Stimulated activated naive CD8-positive, alpha-beta T cell treated with anti-CD3 and anti-CD28 coated beads, Interleukin-15, amount 100 ng/mL, for 72 hours (primary cell): Measurements from ENCODE around the gene CBX1.
"Not testable (repeated sequence)": the region's sequence is repeated elsewhere in the genome, so short reads cannot be mapped to it uniquely, and the experiment has no call there.

ENCODE experiments used
- ATAC-seq: fragments of 150-1000 bp; cut with Tn5 transposase; 2 replicates; pipeline ENCODE4 v1.10.0; 2021; ENCODE audit warnings: mild to moderate bottlenecking, moderate library complexity
- DNase-seq, 2 donors: peaks; one replicate each; pipeline ENCODE4 v3.0.0; 2021 to 2022
- H3K27ac Mint-ChIP-seq, 2 donors: one replicate each; pipeline ENCODE4 v1.8.0; 2022; ENCODE audit warnings: mild to moderate bottlenecking in 2 of 2, mixed read lengths in 2 of 2, moderate library complexity in 2 of 2
- H3K27me3 Mint-ChIP-seq: one replicate; pipeline ENCODE4 v1.8.0; 2022; ENCODE audit warnings: mixed read lengths
- H3K4me1 Mint-ChIP-seq: one replicate; pipeline ENCODE4 v1.8.0; 2022; ENCODE audit warnings: mild to moderate bottlenecking, mixed read lengths
- H3K4me3 Mint-ChIP-seq, 2 donors: one replicate each; pipeline ENCODE4 v1.8.0; 2022; ENCODE audit warnings: mild to moderate bottlenecking in 2 of 2, mixed read lengths in 2 of 2, moderate library complexity in 1 of 2
- H3K9me3 Mint-ChIP-seq, 2 donors: one replicate each; pipeline ENCODE4 v1.8.0; 2022; ENCODE audit warnings: mixed read lengths in 2 of 2

CBX1 gene

GRCh38 chr17:48036693-48037035 is 64.6 kb downstream of the CBX1 start:
- H3K9me3 Mint-ChIP-seq: no peaks in the 10 kb centered on the region
- no peak overlapping the region for H3K27ac Mint-ChIP-seq

GRCh38 chr17:48034734-48035133 is 66.5 kb downstream of the CBX1 start:
- DNase-seq, H3K4me3 Mint-ChIP-seq, ATAC-seq, H3K9me3 Mint-ChIP-seq, H3K27ac Mint-ChIP-seq: not testable (repeated sequence)
- H3K4me1 Mint-ChIP-seq: peaks cover 16% of the 10 kb centered on the region
- H3K27me3 Mint-ChIP-seq: peaks cover 80% of the 10 kb centered on the region

More at GRCh38 chr17:48036693-48037035, 64.6 kb downstream of the CBX1 start:
- H3K27me3 Mint-ChIP-seq: peaks cover 62% of the 10 kb centered on the region
- H3K4me1 Mint-ChIP-seq: peaks cover 18% of the 10 kb centered on the region
- peak overlapping the region; percentile 83 to 86 for H3K4me3 Mint-ChIP-seq
- no peak for ATAC-seq
- no peak for DNase-seq

GRCh38 chr17:48031966-48032365 is 69.3 kb downstream of the CBX1 start:
- no peak overlapping the region for H3K4me3 Mint-ChIP-seq
- DNase-seq (no peak), ATAC-seq (no peak)
- peaks cover 9% of the 10 kb centered on the region for H3K4me1 Mint-ChIP-seq
- H3K27me3 Mint-ChIP-seq: peaks cover 74% of the 10 kb centered on the region
- no peak overlapping the region for H3K27ac Mint-ChIP-seq
- H3K9me3 Mint-ChIP-seq: no peaks in the 10 kb centered on the region

GRCh38 chr17:48030531-48030930 is 70.7 kb downstream of the CBX1 start:
- DNase-seq: no peak
- H3K27ac Mint-ChIP-seq: no peak overlapping the region
- no peak overlapping the region for H3K4me3 Mint-ChIP-seq
- ATAC-seq: no peak
- peaks cover 18% of the 10 kb centered on the region for H3K4me1 Mint-ChIP-seq
- peaks cover 73% of the 10 kb centered on the region for H3K27me3 Mint-ChIP-seq
- no peaks in the 10 kb centered on the region for H3K9me3 Mint-ChIP-seq

GRCh38 chr17:48028736-48029135 is 72.5 kb downstream of the CBX1 start:
- no peak for ATAC-seq
- H3K4me1 Mint-ChIP-seq: peaks cover 34% of the 10 kb centered on the region
- H3K27ac Mint-ChIP-seq: no peak overlapping the region
- peaks cover 78% of the 10 kb centered on the region for H3K27me3 Mint-ChIP-seq
- no peak overlapping the region for H3K4me3 Mint-ChIP-seq
- H3K9me3 Mint-ChIP-seq: no peaks in the 10 kb centered on the region
- no peak for DNase-seq

- Mint-ChIP-seq H3K27me3 (peaks cover 78% of the 10 kb centered on the region), H3K4me3 (no peak overlapping the region)
- no peak for ATAC-seq
These were observed 73.8 kb downstream of the CBX1 start for GRCh38 chr17:48027322-48027981.

GRCh38 chr17:48026502-48027321 is 74.6 kb downstream of the CBX1 start:
- H3K9me3 Mint-ChIP-seq: no peaks in the 10 kb centered on the region
- peaks cover 45% of the 10 kb centered on the region for H3K4me1 Mint-ChIP-seq
- peaks cover 78% of the 10 kb centered on the region for H3K27me3 Mint-ChIP-seq
- no peak overlapping the region for H3K27ac Mint-ChIP-seq
- DNase-seq: peak; percentile 80
- peak overlapping the region in 1 of 2 donors; percentile 48 for H3K4me3 Mint-ChIP-seq
- ATAC-seq: peak; percentile 57

More at GRCh38 chr17:48027322-48027981, 73.8 kb downstream of the CBX1 start:
- no peak for DNase-seq
- peaks cover 45% of the 10 kb centered on the region for H3K4me1 Mint-ChIP-seq
- H3K9me3 Mint-ChIP-seq: no peaks in the 10 kb centered on the region
- no peak overlapping the region for H3K27ac Mint-ChIP-seq

GRCh38 chr17:48025904-48026501 is 75.3 kb downstream of the CBX1 start:
- H3K4me1 Mint-ChIP-seq: peaks cover 45% of the 10 kb centered on the region
- H3K27me3 Mint-ChIP-seq: peaks cover 78% of the 10 kb centered on the region
- peak overlapping the region; percentile 87 to 90 for H3K4me3 Mint-ChIP-seq
- no peaks in the 10 kb centered on the region for H3K9me3 Mint-ChIP-seq
- no peak overlapping the region for H3K27ac Mint-ChIP-seq
- DNase-seq (peak; percentile 16 to 23), ATAC-seq (no peak)

GRCh38 chr17:48025040-48025903 is 76.0 kb downstream of the CBX1 start:
- H3K27ac Mint-ChIP-seq: peak overlapping the region in 1 of 2 donors; percentile 76
- peaks cover 45% of the 10 kb centered on the region for H3K4me1 Mint-ChIP-seq
- ATAC-seq (peak; percentile 91), DNase-seq (peak; percentile 96)
- peak overlapping the region; percentile 87 to 90 for H3K4me3 Mint-ChIP-seq
- H3K27me3 Mint-ChIP-seq: peaks cover 74% of the 10 kb centered on the region
- no peaks in the 10 kb centered on the region for H3K9me3 Mint-ChIP-seq

- DNase-seq: peak; percentile 38 to 48
- Mint-ChIP-seq H3K27ac (peak overlapping the region; percentile 58 to 76), H3K4me1 (peaks cover 45% of the 10 kb centered on the region), H3K9me3 (no peaks in the 10 kb centered on the region), H3K27me3 (peaks cover 69% of the 10 kb centered on the region), H3K4me3 (peak overlapping the region; percentile 87 to 90)
- peak; percentile 11 for ATAC-seq
These were observed 76.9 kb downstream of the CBX1 start for GRCh38 chr17:48024149-48025039.

- ATAC-seq (peak; percentile 34), DNase-seq (peak; percentile 53 to 58)
- Mint-ChIP-seq H3K27me3 (peaks cover 63% of the 10 kb centered on the region), H3K27ac (no peak overlapping the region), H3K4me1 (peaks cover 45% of the 10 kb centered on the region), H3K4me3 (peak overlapping the region; percentile 77 to 87), H3K9me3 (no peaks in the 10 kb centered on the region)
These were observed 77.7 kb downstream of the CBX1 start for GRCh38 chr17:48023400-48024148.

- no peaks in the 10 kb centered on the region for H3K9me3 Mint-ChIP-seq
- peak overlapping the region; percentile 77 to 87 for H3K4me3 Mint-ChIP-seq
- H3K27ac Mint-ChIP-seq: no peak overlapping the region
- no peak for ATAC-seq
- no peak for DNase-seq
- peaks cover 63% of the 10 kb centered on the region for H3K27me3 Mint-ChIP-seq
- peaks cover 51% of the 10 kb centered on the region for H3K4me1 Mint-ChIP-seq
These were observed 78.4 kb downstream of the CBX1 start for GRCh38 chr17:48022901-48023300.

GRCh38 chr17:48021934-48022333 is 79.3 kb downstream of the CBX1 start:
- Mint-ChIP-seq H3K9me3 (no peaks in the 10 kb centered on the region), H3K27ac (no peak overlapping the region), H3K4me3 (no peak overlapping the region), H3K4me1 (peaks cover 55% of the 10 kb centered on the region), H3K27me3 (peaks cover 55% of the 10 kb centered on the region)
- no peak for ATAC-seq
- no peak for DNase-seq
